Stimulated activated CD4-positive, alpha-beta T cell treated with anti-CD3 and anti-CD28 coated beads, Interleukin-1b, Interleukin-23, amount 100 ng/mL, for 24 hours (primary cell): Measurements from ENCODE around the gene ADAMTS17.

ENCODE experiments used
- DNase-seq, 4 experiments: peaks; one replicate each; pipeline ENCODE4 v3.0.0-alpha.2; 2020; ENCODE audit warnings: low read depth in 4 of 4, low spot score in 1 of 4

Gene ADAMTS17

DNA sequence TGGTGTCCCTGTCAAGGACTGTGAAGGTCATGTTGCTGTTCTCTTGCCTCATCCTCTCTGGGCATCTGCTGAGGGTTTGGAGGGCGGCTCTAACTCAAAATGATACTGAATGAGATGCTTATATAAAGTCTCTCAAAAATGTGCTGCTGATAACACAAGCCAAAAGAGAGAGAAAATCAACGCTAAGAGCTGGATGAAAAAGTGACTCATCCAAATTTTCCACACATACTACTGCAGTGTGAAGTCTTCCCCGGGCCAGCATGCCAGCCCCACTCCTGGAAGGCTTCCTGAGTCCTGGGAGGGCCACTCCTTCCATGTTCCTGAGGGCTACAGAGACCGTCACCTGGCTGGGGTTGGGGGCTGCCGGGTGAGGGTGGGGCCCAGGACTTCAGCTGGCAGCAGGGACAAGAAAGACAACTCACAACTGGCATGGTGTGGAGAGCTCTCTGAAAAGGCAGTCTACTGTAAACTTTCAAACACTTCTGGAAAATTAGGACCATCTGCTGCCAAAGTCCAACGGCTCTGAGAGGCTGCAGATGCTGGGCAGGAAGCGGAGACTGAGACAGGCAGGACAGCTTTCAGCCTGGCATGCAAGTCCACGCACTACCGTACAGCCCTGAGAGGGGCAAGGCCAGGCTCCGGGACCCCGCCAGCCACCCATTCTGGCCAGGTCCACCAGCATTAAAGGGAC is 200.3 kb downstream of the ADAMTS17 start:
- DNase-seq: no peak

DNA sequence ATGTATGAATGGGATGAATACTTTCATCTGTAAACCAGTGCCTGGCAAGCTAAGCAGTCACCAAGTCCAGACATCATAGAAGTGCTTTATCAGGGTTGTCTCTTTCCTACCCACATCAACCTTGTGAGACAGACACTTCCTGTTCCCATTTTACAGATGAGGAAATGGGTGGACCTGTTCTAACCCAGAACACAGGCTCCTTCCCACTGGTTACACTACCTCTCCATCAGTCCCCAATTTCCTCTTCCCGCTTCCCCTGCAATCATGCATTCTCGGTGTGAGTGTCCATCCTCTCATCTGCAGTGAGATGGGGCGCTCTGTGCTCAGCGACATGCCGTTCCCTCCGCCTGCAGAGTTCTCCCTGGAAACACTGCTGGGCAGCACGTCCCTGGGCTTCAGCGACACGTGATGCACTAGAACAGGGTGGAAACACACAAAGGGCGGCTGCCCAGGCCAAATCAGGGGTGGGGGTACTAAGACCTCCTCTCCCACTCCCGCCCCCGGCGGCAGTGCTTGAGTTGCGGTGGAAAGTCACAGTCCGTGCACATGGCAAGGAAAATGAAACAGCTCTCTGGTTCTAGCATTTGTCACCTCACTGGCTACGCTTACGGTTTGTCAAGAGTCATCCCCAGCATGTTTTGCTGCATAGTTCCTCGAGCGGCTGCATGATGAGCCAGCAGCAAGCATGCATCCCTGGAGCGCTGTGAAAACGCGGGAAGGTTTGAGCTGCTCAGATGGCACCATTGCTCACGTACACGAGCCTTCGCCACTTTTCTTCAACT is 201.1 kb downstream of the ADAMTS17 start:
- DNase-seq: no peak

DNA sequence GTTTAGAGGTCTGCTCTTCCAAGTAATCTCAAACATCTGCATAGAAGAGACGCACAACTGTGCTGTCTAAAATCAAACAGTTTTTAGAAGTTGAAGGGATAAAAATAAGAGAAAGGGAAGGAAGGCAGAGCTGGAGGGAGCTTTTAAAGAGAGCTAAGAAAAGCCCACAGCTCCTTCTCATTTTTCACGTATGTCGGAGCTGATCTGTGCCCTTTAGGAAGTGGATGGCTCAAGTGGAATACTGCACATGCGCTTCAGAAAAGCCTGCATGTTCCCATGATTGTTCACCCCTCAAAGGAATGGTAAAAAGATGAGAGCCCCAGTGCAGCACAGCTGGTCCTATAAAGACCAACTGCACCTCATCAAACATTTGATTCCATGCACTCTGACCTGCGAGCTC is 207.2 kb downstream of the ADAMTS17 start:
- DNase-seq: no peak

DNA sequence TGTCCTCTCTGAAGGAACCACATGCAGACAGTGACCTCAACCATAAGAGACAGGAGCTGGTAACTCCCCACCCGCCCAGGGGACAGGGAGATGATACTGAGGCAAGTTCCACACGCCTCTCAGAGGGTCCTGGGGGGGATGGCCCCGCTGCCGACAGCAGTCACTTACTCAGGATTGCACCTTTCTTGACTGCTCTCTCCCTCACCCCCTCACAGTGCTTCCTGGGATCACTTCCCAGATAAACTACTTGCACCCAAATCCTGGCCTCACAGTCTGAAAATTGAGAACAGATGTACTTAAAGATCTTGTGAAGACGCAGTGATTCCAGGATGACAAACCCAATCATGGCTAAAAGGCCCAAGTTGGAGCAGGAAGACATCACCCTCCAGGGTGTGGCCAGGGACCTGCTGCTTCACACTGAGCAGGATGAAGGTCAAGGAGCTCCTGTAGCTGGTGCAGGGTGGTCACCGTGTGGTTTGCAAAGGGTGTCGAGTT is 207.6 kb downstream of the ADAMTS17 start:
- DNase-seq: no peak

DNA sequence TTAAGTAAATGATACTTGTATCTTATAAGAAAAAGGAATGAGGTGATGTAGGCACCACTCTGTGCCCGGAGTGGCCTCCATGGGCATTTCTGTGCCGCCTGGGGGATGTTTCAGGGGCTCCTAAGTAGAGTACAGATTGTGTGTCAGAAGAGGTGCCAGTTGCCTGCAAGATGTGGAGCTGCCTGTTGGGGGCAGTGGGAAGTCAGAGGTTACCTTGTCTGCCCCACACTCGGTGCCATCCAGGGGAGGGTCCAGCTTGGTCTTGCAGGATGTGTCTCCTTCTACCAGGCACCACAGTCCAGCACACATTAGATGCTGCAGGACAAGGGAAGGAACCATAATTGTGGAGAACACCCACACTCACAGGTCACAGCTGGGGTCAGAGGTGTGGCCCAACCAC is 208.8 kb downstream of the ADAMTS17 start:
- DNase-seq: no peak

DNA sequence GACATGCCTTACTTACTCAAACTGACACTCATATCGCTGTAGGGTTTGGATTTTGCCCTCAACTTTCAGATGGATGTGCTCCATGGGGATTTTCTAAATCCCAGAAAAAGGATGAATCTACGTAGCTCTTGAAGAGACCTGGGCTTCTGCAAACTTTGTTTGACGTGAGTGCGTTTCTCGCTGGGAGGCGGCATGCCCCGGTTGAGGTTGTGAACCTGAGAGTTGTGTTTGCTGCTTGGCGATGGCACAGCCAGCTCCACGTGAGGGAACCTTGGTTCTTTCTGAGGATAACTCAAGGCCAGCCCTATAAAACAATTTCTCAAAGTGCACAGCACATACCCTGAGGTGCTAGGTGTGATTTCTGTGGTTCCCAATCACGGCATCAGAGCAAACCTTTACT is 209.5 kb downstream of the ADAMTS17 start:
- no peak for DNase-seq

DNA sequence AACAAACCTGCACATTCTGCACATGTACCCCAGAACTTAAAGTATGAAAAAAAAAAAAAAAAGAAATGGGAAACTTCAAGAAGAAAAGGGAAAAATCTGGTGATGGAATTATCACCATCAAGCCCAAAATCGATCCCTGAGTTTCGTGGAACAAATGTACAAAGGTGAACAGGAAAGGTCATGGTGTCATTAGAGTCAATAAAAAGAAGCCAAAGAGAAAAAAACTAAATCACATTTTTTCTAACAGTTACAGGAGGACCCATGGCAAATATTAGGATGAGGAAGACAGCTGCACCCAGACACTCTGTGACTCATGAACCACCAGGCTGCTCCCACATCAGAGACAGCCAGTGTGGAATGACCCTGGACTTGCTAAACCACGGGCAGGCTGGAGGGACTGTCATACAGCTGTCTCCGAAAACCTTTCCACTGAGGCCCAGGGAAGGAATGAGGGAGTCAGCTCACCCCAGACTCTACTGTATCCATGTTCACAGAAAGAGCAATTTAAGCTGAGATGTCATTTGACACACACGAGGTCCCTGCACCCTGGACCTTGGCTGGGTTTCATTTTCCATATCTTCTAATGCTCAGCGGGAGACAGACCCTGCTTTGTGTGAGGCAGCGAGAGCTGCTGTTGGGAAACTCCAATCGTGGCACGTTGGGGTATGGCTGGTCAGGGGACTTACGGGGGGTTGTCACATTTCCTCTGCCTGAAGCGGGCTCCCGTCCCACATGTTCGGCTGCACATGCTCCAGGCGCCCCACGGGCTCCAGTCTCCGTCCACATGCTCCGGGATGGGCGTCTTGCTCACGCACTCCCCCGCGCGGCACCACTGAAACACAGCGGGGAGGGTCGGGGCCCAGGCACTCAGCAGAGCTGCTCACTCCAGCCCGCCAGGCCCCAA is 210.2 kb downstream of the ADAMTS17 start:
- DNase-seq: no peak

DNA sequence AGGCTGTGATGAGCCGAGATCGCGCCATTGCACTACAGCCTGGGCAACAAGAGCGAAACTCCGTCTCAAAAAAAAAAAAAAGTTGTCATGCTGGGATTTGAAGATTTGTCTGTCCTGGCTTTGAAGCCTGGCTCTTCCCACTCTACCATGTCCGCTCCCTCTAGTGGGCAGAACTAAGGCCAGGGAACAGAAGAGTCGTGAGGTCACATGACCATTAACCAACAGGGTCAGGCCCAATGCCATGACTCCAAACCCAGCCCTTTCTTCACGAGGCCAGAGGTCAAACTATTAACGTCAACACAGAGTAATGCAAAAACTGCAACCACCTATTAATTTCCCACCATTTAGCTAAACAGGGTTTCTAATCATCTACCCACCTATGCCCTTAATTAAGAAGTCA is 212.1 kb downstream of the ADAMTS17 start:
- no peak for DNase-seq

DNA sequence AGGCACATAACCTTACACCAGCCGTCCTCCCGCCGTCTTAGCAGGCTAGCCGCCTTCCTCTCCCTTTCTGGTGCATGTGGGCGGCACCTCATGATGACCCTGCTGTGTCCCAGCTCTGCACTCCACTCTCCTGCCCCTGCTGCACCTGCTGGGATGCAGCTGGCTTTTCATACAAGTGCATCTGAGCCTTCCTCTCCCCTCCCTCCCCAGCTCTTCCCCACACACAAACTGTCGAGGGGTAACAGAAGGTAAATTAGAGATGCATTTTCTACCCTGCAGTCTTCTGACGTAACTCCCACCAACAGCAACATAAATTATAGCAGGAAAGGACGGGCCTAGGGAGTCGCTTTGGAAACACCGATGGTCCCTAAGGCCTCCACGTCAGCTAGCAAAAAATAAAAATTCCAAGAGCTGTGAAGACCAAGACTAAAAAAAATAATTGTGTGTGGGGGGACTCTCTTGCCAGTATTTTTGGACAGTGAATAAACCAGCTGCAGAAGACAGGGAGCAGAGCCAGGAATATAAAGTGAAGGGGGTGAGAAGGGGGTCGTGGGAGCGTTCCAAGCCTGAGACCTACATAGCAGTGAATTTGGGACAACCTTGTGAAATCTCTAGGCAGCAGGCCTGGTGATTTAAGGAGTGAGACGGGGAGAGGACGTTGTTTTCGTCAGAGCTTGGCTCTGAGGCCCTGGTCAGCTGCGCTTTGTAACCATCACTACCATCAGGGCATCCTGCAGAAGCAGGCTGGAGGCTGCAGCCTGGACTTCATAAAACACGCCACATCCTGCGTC is 216.2 kb downstream of the ADAMTS17 start:
- no peak for DNase-seq

DNA sequence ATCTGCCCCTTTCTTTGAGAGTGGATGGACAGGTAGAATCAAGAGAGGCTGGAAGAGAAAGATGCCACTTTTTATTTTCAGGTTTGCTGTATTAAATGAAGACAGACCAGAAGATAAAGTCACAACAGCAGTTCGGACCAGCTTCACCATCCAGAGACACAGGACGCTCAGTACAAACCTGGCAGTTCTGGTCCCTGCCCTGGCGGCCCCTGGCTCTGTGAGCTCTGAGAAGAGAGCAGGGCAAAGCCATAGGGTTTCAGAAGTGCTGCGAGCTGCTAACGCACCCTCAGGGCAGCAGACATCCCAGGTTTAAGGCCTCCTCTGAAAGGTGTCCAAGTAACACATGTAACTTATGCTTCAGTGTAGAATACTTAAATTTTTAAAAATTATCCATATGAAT is 216.8 kb downstream of the ADAMTS17 start:
- no peak for DNase-seq

DNA sequence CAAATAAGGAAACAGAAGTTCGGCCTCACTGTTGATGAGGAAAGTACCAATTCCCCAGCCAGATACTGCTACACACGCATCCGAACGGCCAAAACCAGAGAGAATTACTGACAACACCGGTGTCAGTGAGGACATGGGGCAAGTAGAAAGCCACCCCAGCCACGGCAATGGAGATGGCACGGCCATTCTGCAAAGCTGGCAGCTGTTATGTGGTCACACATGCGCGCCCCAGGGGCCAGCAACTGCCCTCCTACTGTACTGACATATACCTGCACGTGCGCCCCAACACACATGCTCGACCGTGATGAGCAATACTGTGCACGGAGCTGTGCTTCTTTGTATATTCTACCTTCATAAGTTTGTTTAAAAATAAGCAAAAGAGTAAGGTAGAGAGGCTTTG is 217.4 kb downstream of the ADAMTS17 start:
- DNase-seq: no peak

DNA sequence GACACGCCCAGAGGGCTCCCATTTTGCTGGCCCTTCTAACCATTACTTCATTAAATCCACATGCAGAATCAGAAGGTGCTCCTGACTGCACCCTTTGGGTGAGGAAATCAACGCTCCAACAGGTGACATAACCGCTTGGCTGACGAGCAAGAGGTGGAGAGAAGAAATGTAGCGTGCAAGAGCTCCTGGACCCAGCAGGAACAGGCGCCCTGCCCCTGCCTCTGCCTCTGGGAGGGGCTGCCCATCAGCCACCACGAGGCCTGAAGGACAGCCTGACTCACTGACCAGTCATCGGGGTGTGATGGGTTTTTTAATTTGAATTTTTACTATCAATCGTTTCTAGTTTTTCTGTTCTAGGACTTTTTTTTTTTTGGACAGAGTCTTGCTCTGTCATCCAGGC is 218.2 kb downstream of the ADAMTS17 start:
- DNase-seq: no peak

DNA sequence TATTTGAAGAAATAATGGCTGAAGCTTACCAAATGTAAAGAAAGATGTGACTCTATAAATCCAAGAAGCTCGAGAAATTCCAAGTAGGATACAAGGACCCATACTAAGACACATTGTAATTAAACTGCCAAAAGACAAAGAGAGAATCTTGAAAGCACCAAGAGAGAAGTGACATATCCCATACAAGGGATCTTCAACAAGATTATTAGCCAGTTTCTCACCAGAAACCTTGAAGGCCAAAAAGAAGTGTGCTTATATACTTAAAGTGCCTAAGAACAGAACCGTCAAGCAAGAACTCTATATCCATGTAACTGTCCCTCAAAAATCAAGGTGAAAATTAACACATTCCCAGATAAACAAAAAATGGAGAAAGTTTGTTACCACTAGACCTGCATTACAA is 220.5 kb downstream of the ADAMTS17 start:
- DNase-seq: no peak

DNA sequence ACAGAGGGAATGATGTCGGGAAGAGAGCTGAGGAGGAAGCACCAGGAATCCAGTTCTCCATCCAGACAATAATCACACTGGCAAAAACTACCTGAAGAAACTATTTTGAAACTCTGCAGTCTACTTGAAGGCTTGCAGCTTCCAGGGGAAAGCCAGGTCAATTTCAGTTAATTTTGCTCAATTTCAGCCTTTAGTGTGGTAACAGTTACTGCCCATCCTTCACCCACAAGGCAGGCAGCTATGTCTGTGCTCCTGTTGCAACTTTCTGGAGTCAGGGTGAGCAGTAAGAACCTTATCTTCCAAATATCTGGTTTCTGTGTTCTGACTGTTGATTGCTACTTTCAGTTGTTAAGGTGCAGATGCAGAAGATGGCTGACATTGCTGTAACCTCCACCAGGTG is 221.7 kb downstream of the ADAMTS17 start:
- no peak for DNase-seq

DNA sequence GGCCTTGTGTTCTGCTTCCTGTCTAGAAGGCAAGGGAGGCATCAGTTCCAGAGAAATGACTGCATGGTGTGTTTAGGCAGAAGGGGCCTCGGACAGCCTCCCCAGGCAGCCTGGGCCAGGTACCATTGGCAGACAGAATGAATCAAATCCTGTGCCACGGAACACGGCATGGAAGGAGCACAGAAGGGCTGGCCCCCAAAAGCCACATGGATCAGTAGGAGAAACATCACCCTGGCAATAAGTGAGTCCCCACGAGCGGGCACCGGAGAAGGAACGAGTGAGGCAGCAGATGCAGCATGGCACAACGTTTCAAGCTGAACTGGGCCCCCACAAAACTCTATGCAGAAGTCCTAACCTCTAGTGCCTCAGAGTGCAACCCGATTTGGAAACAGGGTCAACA is 223.2 kb downstream of the ADAMTS17 start:
- no peak for DNase-seq

DNA sequence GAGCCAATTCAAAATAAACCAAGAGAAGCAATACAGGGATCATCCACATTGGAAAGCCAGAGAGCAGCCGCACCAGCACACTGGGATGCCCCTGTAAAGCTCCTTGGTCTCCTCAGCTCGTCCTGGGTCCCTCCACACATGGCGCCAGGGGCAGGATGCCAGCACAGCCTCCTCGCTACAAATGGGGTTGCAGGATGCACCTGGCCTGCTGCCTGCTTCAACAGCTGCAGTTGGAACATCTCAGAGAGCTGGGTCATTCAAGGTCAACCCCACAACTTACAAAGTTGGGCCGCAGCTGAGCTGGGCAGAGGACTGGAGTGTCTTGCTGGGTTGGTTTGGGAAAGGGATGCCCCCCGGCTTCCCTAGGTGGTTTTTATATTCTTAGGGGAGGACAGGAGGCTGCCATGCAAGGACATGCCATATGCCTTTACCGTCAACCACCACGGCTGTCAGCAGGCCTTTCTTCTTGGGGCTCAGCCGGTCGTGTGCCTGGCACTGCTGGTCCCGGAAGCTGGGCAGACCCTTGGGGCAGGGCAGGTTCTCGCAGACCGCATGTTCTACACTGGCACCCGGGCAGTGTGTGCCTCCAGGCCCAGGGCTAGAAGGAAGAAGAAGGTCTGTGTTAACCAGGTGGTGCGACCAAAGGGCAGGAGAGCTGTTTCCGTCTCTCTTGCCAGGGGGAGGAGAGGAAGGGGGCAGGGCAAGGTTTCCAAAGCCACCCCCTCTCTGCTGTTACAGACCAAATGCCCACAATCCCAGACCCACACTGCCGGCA is 225.2 kb downstream of the ADAMTS17 start:
- DNase-seq: no peak

DNA sequence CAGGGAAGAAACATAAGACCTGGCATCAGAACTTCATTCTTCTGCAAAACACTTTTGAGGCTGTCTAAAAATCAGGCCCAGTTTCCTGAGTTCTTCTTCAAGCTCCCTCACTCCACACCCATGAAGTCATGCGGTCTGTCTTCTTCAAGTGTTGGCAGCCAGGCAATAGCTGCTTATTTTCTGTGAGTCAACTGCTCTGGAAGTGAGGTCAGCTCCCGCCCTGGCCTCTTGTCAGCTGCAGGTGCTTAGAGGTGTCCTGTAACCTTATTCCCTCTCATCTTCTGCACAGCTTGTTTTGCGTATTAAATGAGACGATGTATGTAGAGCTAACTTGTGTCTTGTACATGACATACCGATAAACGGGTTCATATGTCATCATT is 226.1 kb downstream of the ADAMTS17 start:
- DNase-seq: no peak

DNA sequence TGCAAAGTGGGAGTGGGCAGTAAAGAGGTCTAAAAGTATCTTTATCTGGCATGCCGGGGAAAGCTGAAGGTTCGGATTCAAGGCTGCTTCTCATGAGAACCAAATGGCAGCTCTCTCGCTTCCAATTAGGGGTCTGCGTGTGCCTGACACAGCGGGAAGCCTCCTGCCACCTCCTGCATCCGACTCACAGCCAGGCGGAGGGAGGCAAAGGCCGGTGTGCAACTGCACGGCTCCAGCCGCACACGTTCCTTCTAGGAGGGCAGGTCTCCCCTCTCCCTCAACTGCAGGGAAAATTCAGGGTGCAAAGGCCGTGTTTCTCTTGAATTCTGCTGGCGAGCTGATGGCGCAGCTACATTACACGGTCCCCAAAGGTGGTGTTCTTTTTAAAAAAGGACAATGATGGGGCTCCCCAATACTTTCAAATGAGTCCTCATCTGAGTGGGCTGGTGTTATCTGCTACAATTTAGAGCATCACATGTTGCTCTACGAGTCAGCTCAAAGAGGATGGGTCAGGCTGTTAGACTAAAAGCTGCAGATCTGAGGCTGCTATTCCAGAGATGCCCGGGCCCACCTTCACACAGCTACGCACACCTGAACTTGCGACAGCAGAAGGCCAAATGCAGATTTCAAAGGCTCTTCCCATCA is 226.6 kb downstream of the ADAMTS17 start:
- no peak for DNase-seq

DNA sequence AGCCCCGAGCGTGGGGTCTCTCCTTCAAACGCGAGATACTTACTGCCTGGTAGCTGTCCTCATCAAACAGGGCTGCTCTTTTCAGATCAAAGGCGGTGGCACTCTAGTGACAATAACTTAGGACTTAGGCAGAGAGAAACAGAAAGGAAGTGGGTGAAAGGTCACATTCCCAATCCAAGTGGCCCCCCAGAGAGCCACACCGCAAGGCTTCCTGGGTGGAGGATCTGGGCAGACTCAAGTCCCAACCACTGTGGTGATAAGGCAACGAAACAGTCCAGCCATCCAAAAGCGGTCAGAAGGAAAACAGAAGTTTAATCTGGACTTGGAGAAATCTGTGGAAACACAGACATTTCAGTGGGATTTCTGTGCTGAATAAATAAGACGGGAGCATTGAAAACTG is 227.2 kb downstream of the ADAMTS17 start:
- no peak for DNase-seq

DNA sequence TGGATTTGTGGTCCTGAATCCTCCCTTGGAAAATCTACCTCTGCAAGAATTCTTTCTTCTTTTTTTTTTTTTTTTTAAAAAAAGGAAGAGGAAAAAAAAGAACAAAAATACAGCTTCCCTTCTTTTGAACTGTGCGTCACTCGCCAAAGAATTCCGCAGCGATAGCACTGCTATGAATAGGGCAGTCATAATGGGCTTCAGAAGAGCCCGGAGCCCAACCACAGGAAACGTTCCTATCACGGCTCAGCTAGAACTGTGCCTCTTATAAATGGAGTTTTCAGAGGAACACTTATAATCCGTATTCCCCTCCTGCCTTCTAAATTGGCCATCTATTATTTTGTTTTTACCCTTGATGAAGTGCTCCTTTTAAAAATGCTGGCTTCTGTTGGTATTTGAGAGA is 227.7 kb downstream of the ADAMTS17 start:
- no peak for DNase-seq
